Bronchial epithelial cell (primary cell): ENCODE measurements around the gene API5. TPM values are rescaled to one million over a fixed set of nuclear protein-coding genes. Genes with fewer than 3 reads are reported as not detected.
A peak's percentile ranks its signal among the peaks of the same experiment; 100 is the strongest.

Experiments
- DNase-seq: peaks from one replicate; pipeline ENCODE4 v3.0.0-alpha.2; 2010; ENCODE audit warnings: low read depth
- FAIRE-seq: peaks from 2 replicates; lab custom pipeline; 2011; peaks lifted over from hg19 to GRCh38; lab: Jason Lieb, UNC
- H3K27me3 ChIP-seq: 2 replicates; pipeline ENCODE4 v1.5.1; 2011; ENCODE audit warnings: low read length; ENCODE audit not compliant: control insufficient read depth, insufficient read depth
- H3K36me3 ChIP-seq: 2 replicates; pipeline ENCODE4 v1.5.1; 2011; ENCODE audit warnings: low read length; ENCODE audit not compliant: control insufficient read depth, insufficient read depth
- H3K4me3 ChIP-seq: 2 replicates; pipeline ENCODE4 v1.5.1; 2011; ENCODE audit warnings: mild to moderate bottlenecking, low read depth, low read length, control low read depth
- total RNA-seq: library from RNA; depleted of rRNA; stranded (reverse); fragments of >200 nt; gene quantifications from 2 replicates; pipeline ENCODE4 v1.2.1, GENCODE V29; 2014
- TF ChIP-seq, protein P1 (sequence below): IDR thresholded peaks from 2 replicates; pipeline ENCODE4 v1.5.1; 2011; ENCODE audit warnings: mild to moderate bottlenecking, moderate library complexity, low read length, control low read depth, inconsistent platforms; ENCODE audit not compliant: insufficient read depth, severe bottlenecking

API5 gene
- total RNA-seq, 1 donor from 2014 or later: 72.9 TPM

DNA sequence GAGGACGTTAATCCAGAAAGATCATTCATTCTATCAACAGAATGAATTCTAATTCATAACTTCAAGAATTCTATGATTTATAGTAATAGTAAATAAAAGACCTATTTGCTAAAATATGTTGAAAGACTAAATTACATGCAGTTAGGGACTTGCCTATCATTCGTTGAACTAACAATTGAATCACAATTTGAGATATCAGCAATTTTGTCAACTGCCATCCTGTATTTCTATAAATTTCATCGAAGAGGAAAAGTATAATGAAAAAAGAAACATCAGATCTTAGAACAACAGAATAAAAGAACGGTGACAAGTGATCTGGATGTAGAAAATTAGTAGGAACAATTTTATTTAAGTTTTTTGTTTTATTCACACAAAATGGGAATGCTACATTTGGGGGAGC lies 42.5 kb downstream of the API5 start:
- DNase-seq (no peak), FAIRE-seq (no peak)
- H3K4me3 ChIP-seq: no peak overlapping the region
- H3K36me3 ChIP-seq: no peaks in the 10 kb centered on the region
- TF ChIP-seq, protein P1, sequence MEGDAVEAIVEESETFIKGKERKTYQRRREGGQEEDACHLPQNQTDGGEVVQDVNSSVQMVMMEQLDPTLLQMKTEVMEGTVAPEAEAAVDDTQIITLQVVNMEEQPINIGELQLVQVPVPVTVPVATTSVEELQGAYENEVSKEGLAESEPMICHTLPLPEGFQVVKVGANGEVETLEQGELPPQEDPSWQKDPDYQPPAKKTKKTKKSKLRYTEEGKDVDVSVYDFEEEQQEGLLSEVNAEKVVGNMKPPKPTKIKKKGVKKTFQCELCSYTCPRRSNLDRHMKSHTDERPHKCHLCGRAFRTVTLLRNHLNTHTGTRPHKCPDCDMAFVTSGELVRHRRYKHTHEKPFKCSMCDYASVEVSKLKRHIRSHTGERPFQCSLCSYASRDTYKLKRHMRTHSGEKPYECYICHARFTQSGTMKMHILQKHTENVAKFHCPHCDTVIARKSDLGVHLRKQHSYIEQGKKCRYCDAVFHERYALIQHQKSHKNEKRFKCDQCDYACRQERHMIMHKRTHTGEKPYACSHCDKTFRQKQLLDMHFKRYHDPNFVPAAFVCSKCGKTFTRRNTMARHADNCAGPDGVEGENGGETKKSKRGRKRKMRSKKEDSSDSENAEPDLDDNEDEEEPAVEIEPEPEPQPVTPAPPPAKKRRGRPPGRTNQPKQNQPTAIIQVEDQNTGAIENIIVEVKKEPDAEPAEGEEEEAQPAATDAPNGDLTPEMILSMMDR: no peak
- H3K27me3 ChIP-seq: no peaks in the 10 kb centered on the region

DNA sequence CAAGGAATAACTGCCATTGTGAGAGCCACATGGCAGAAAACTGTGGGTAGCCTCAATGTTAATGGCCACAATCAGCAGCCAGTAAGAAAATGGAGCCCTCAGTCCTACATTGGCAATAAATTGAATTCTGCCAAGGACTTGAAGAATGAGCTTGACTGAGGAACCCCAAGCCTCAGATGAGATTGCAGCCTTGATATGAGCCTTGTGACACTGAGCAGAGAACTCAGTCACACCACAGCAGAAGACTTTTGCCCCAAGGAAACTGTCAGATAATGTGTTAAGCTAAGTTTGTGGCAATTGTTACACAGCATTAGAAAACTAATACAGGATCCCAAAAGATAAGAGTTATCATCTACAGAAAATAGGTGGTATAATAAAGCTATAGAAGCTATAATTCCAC lies 44.5 kb downstream of the API5 start:
- Histone ChIP-seq H3K36me3 (no peaks in the 10 kb centered on the region), H3K4me3 (no peak overlapping the region), H3K27me3 (no peaks in the 10 kb centered on the region)
- TF ChIP-seq, protein P1: no peak
- no peak for DNase-seq
- FAIRE-seq: no peak

DNA sequence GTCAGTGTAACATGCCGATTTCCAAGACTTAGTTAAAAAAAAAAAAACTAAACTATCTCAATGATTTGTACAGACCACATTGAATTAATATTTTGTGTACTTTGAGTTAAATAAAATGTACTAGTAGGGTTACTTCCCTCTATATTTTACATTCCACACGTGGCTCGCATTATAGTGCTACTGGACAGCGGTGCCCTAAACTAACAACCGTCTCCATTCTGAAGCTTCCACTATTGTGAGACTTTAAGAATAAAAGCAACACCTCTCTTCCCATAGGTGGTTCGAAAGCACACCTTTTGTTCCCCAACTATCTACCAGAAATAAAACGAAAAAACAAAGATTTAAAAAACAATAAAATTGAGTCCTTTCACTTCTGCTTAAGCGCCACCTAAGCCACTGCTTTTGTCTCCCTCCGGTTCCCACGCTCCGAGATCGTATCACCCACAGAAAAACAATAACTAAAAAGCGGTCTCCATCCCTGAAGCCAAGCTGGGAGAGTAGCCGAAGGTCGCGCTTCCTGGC lies 46.5 kb downstream of the API5 start:
- Histone ChIP-seq H3K27me3 (no peaks in the 10 kb centered on the region), H3K4me3 (peak overlapping the region; percentile 97), H3K36me3 (peaks cover 1% of the 10 kb centered on the region)
- FAIRE-seq (no peak), DNase-seq (peak; percentile 17)
- TF ChIP-seq, protein P1: no peak

DNA sequence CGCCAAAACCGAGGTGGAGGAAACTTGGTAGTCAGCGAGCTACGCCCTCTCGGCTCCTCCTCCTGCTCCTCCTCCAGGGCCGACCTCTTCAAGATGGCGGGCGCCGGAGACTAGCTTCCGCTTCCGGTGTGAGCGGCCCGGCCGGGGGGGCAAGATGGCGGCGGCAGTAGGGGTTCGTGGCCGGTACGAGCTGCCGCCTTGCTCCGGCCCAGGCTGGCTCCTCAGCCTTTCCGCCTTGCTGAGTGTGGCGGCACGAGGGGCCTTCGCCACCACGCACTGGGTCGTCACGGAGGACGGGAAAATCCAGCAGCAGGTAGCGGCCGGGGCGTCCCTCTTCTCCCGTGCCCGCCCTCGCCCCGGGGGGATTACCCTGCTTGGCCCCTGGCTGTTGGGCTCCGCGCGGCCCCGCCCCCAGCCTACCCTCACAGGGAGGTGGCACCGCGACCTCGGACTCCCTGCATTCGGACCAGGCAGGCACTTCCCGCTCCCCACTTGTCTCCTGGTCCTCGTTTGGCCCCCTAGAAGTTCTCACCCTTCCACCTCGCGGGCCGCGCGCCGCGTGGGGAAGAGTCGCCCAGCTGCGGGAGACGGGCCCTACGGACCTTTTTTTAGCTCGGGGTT lies 47.1 kb downstream of the API5 start, which contains the start of gene TTC17:
TSS of gene TTC17 (plus strand) at position 120 of the 621 bp plus-strand sequence. CDS start at position 155, 35 bp downstream.
- DNase-seq: peak; percentile 85

DNA sequence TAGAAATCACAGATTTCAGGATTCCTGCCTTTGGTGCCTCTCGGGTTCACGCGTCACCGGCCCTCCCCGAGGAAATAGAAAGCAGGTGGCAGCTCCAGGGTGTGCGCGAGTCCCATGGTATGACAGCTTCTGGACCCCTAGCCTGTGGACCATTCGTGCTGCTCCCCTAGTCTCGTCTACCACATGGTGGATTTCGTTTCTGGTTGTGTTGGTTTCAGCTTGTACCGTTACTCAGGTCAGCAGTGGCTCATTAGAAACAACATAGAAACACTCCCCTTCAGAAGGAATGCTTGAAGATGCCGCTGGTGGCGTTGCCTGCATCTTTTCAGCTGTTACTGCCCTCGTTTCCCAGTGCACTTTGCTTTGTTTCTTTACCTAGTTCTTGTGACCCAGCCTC lies 47.6 kb downstream of the API5 start:
- no peak for FAIRE-seq

More for the DNA sequence above, 47.1 kb downstream of the API5 start, which contains the start of gene TTC17:
- no peak for FAIRE-seq
- Histone ChIP-seq H3K36me3 (peaks cover 1% of the 10 kb centered on the region), H3K4me3 (peak within 1 kb of the TSS; percentile 97), H3K27me3 (no peaks in the 10 kb centered on the region)
- TF ChIP-seq, protein P1: no peak

More for the DNA sequence above, 47.6 kb downstream of the API5 start:
- TF ChIP-seq, protein P1: no peak
- H3K4me3 ChIP-seq: peak overlapping the region; percentile 97
- DNase-seq: peak; percentile 39
- peaks cover 1% of the 10 kb centered on the region for H3K36me3 ChIP-seq
- H3K27me3 ChIP-seq: no peaks in the 10 kb centered on the region
